ENCODE measurements around the gene METRN.

METRN gene

DNA sequence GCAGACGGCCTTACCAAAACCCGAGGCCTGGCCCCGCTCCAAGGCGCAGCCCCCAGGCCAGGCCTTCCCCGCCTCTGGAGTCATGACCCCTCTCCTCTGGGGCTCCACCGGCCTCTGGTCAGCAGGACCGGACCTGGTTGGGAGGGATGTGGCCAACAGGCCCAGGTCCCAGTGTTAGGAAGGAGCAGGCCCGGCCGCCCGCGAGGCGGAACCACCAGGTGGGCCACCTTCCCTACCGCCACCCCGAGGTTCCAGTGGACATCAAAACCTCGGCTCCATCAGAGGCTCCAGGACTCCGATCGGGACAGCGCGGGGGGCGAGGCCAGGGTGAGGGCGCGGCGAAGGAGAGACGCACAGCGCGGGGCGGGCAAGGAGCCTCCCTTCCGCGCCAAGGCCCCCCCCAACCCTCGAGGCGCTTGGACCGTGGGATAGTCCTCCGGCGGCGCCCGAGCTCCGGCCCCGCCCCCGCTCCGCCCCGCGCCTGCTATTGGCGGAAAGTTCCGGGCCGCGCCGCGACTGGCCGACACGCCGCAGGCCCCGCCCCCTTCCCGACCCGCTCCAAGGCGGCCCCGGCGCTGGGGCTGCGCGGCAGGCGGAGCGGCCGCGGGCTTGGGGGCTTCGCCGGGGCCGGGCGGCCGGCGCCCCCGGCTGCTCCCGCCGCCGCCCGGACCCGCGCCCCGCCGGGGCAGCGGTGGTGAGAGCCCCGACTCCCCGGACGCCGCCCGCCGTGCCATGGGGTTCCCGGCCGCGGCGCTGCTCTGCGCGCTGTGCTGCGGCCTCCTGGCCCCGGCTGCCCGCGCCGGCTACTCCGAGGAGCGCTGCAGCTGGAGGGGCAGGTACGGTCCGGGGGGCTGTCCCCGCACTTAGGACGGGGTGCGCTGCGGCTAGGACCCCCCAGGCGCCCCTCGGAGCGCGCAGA lies at the start of gene METRN:
TSS of gene METRN (plus strand) at position 561 of the 919 bp plus-strand sequence. CDS start at position 733, 172 bp downstream.
- peak; percentile 92 for DNase-seq

- no peak for DNase-seq
These were observed 48.3 kb upstream of the METRN start for GRCh38 chr16:666572-666971.

GRCh38 chr16:667113-667779 lies 47.7 kb upstream of the METRN start:
- no peak for DNase-seq

DNA sequence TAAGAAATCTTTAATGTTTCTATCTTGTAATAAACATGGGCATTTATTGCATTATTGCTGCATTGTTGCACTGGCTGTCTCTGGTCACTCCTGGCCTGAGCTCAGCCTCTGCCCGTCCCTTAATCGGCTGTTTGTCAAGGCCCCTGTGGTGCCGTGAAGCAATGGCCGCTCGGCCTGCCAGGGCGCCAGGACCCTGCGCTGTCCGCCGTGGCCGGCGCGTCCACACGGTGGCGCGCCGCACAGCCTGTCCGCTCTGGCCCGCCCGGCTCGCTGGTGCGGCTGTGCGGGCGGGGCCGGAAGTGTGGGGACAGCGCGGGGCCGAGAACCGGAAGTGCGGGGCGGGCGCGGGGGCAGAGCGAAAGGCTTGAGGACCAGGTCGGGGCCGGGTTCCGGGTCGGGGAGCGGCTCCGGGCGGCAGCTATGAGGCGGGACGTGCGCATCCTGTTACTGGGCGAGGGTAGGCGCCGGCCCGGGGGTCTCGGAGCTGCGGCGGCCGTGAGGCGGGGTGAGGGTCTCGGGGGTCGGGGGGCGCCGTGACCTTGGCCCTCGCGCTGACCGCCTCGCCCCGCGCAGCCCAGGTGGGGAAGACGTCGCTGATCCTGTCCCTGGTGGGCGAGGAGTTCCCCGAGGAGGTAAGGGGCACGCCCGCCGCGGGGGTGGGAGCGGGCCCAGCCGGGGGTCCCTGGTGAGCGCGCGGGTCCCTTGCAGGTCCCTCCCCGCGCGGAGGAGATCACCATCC lies 47.0 kb upstream of the METRN start, which contains the start of gene RHOT2:
TSS of gene RHOT2 (plus strand) at position 353 of the 739 bp plus-strand sequence. CDS start at position 421, 68 bp downstream.
- DNase-seq = peak; percentile 92

DNA sequence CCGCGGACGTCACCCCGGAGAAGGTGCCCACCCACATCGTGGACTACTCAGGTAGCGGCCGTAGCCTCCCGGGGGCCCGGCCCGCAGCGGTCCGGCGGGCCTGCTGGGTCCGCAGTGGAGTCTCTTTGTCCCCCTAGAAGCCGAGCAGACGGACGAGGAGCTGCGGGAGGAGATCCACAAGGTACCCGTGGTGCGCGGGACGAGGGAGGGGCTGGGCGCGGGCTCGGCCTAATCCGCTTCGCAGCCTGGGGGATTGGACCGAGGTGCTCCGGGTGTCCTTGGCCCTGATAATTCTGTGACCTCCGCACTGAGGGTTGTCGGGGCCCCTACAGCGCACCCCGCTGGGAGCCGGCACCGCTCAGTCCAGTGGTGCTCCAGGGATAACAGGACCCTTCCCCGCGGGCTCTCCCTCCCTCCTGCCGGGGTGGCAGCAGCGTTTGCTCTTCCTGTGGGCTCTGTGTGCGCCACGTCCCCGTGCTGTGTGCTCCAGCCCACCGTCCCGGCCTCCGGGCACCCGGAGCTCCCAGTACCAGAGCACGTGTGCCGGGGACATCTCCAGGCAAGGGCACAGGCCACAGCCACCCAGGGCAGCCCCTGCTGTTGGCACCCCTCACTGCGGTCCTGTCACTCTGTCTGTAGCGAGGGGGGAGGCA lies 46.3 kb upstream of the METRN start:
- no peak for DNase-seq

- no peak for DNase-seq
These were observed 45.3 kb upstream of the METRN start for GRCh38 chr16:669666-670065.

GRCh38 chr16:670485-671352 lies 44.2 kb upstream of the METRN start:
- no peak for DNase-seq

DNA sequence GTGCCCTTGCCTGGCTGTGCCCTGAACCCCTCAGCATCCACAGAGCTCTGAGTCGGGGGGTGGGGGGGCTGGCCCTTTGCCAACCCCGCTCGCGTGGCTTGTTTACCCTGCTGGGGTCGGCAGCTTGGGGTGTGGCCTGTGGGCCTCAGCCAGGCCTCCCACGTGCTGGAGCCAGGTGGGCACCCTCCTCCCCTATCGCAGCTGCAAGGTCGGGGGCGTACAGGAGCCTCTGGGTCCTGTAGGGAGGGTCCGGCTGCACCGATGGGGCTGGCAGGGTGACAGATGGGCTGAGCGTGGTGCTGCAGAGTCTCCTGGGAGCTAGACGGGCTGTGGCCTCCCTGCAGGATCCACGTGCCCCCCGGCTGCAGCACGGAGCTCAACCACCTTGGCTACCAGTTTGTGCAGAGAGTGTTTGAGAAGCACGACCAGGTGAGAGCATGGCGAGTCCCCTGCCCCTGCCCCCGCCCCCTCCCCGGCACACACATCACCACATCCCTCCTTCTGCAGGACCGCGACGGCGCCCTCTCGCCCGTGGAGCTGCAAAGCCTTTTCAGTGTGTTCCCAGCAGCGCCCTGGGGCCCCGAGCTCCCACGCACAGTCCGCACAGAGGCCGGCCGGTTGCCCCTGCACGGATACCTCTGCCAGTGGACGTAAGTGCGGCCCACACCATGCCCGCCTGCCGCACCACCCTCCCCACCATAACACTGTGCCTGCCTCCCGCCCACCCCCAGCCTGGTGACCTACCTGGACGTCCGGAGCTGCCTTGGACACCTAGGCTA lies 43.4 kb upstream of the METRN start:
- no peak for DNase-seq

DNA sequence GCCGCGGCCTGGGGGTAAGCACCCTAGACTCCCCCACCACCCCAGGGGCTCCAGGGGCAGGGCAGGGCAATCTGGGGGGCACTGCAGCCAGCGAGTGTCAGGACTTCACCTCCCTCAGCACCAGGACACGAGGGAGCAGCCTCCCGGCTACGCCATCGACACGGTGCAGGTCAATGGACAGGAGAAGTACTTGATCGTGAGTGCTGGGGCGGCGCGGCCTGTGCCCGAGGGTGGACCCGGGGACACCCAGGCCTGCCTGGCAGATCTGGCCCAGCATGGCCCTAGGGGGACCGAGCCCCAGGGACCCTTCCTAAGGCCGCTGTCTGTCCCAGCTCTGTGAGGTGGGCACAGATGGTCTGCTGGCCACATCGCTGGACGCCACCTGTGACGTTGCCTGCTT lies 42.5 kb upstream of the METRN start:
- no peak for DNase-seq

DNA sequence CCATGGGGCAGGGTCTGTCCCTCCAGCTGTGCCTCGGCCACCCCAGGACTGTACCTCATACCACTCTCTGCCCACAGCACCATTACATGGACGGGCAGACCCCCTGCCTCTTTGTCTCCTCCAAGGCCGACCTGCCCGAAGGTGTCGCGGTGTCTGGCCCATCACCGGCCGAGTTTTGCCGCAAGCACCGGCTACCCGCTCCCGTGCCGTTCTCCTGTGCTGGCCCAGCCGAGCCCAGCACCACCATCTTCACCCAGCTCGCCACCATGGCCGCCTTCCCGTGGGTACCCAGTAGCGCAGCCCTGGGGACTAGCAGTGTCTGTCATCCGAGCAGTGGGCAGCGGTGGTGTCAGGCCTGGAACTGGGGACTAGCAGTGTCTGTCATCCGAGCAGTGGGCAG lies 42.1 kb upstream of the METRN start:
- no peak for DNase-seq

GRCh38 chr16:673399-673991 lies 41.4 kb upstream of the METRN start:
- DNase-seq = no peak

DNA sequence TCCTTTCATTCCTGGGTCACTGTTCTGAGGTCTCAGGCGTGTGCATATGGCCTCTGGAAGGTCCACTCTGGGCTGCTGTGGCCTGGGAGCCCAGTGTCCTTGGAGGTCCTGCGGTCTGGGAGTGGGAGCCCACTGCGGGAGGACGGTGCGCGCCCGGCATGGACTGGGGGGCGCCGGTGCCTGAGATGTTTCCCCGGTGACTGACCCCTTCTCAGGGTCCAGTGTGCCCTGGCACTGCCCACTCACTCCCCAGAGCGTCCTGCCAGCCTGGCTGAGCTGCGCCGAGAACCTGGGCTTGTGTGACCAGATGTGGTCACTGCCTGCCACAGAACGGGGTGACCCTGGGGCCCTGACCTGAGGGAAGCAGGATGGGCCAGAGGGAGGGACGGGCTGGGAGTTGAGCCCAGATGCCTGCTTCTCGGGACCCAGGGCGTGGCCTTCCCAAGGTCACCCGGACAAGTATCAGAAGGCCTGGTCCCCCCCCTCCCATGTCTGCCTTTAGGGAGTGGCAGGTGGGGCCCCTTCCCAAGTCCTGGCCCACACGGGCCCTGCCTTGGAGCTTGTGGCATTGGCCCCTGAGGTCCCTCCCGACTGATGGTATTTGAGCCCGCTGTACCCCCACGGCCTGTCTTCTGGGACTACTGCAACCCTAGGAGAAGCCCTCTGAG lies 40.6 kb upstream of the METRN start:
- DNase-seq = no peak

- DNase-seq = no peak
These were observed 39.7 kb upstream of the METRN start, which contains the start of gene RHBDL1 for GRCh38 chr16:674968-675883. Gene RHBDL1, plus strand, starts transcription at chr16:675671. Its CDS starts 120 bp downstream, at chr16:675791.

GRCh38 chr16:675884-676564 lies 38.9 kb upstream of the METRN start:
- DNase-seq = no peak

DNA sequence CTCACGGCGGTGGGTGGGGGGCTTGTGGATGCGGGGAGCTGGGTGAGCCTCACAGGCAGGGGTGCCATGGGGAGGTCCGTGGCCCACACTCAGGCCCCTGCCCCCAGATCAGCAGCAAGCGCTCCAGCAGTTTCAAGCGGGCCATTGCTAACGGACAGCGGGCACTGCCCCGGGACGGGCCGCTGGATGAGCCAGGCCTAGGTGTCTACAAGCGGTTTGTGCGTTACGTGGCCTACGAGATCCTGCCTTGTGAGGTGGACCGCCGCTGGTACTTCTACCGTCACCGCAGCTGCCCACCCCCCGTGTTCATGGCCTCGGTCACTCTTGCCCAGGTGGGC lies 38.4 kb upstream of the METRN start:
- no peak for DNase-seq

GRCh38 chr16:676913-677312 lies 38.0 kb upstream of the METRN start:
- no peak for DNase-seq

- no peak for DNase-seq
These were observed 37.4 kb upstream of the METRN start for GRCh38 chr16:677316-678190.
